Body of pancreas (tissue), 4 donors: ENCODE measurements around the gene ARAP1.

Source experiments
- POLR2A ChIP-seq, 3 donors: fragments of 450-650 bp; IDR thresholded peaks; one replicate each; pipeline ENCODE4 v1.6.1; 2016; ENCODE audit warnings: antibody characterized with exemption in 3 of 3, mild to moderate bottlenecking in 2 of 3
- TF ChIP-seq, protein P1 (sequence below), 7 experiments: fragments of 450-650 bp in 4 of 7; fragments of 200-600 bp in 3 of 7; sonication (generic) in 3 of 7; IDR thresholded peaks; one replicate each; pipeline ENCODE4 v1.5.1; 2016 to 2019; ENCODE audit warnings: antibody characterized with exemption in 7 of 7

DNA sequence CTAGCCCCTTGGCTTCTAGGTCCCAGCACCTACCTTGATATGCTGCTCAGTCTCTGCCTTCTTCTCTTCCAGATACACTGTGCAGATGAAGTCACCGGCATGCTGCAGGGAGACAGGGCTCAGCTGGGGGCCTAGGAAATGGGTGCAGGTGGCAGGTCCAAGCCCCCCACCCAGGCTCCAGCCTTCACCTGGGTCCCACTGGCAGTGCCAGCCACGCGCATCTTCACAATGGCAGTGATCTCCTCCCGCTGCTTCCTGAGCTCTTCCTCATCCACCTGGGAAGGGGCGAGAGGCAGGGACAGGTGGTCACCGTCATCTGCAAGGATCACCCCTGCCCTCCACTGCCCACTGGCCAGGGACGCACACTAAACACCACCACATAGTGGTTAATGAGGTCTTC, 56.9 kb downstream of the ARAP1 start:
- TF ChIP-seq, protein P1, sequence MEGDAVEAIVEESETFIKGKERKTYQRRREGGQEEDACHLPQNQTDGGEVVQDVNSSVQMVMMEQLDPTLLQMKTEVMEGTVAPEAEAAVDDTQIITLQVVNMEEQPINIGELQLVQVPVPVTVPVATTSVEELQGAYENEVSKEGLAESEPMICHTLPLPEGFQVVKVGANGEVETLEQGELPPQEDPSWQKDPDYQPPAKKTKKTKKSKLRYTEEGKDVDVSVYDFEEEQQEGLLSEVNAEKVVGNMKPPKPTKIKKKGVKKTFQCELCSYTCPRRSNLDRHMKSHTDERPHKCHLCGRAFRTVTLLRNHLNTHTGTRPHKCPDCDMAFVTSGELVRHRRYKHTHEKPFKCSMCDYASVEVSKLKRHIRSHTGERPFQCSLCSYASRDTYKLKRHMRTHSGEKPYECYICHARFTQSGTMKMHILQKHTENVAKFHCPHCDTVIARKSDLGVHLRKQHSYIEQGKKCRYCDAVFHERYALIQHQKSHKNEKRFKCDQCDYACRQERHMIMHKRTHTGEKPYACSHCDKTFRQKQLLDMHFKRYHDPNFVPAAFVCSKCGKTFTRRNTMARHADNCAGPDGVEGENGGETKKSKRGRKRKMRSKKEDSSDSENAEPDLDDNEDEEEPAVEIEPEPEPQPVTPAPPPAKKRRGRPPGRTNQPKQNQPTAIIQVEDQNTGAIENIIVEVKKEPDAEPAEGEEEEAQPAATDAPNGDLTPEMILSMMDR (IDR thresholded peaks at IDR 0.05), result no peak
- no peak for TF ChIP-seq POLR2A (IDR thresholded peaks at IDR 0.05)
